GM12873 (cell line): Measurements from ENCODE around the gene HS3ST3A1.

ENCODE experiments used
- CTCF ChIP-seq: IDR thresholded peaks from 2 replicates; pipeline ENCODE4 v1.5.1; 2012; ENCODE audit warnings: low read depth, mild to moderate bottlenecking, moderate library complexity, low read length, control low read depth; ENCODE audit not compliant: insufficient read depth; ENCODE audit errors: missing control alignments

The HS3ST3A1 gene

GRCh38 chr17:13513039-13513405 lies 88.7 kb downstream of the HS3ST3A1 start:
- no peak for TF ChIP-seq CTCF

GRCh38 chr17:13510062-13510461 lies 91.7 kb downstream of the HS3ST3A1 start:
- no peak for TF ChIP-seq CTCF

GRCh38 chr17:13509527-13509926 lies 92.2 kb downstream of the HS3ST3A1 start:
- TF ChIP-seq CTCF = no peak

- no peak for TF ChIP-seq CTCF
Measured at GRCh38 chr17:13508896-13509295, 92.8 kb downstream of the HS3ST3A1 start.

GRCh38 chr17:13503526-13503925 lies 98.2 kb downstream of the HS3ST3A1 start:
- no peak for TF ChIP-seq CTCF

- TF ChIP-seq CTCF = no peak
Measured at GRCh38 chr17:13502263-13502662, 99.5 kb downstream of the HS3ST3A1 start.

GRCh38 chr17:13500947-13501346 lies 100.8 kb downstream of the HS3ST3A1 start:
- no peak for TF ChIP-seq CTCF
